ENCODE results near the gene CD320. TPM values are rescaled to one million over a fixed set of nuclear protein-coding genes. Genes with fewer than 3 reads are reported as not detected.
"Not testable (repeated sequence)": the region's sequence is repeated elsewhere in the genome, so short reads cannot be mapped to it uniquely, and the experiment has no call there.

Gene CD320
- total RNA-seq, 4 donors from 2014 or later: 49.8 to 85.3 (median 66.1) TPM

GRCh38 chr19:8342316-8342683 lies 34.1 kb upstream of the CD320 start:
- peaks cover 5 to 24% (median 18%) of the 10 kb centered on the region in 3 donors for H3K27me3 ChIP-seq
- TF ChIP-seq POLR2A (IDR thresholded peaks at IDR 0.05) (no peak), CTCF (IDR thresholded peaks at IDR 0.05 in 4 of 5, conservative IDR thresholded peaks at IDR 0.05 in 1 of 5) (no peak)
- H3K4me1 ChIP-seq: peaks cover 3 to 9% of the 10 kb centered on the region in 2 donors
- DNase-seq (no peak), ATAC-seq (no peak)
- no peaks in the 10 kb centered on the region for H3K9me3 ChIP-seq
- intact Hi-C loops (cut with DNase I; ENCODE audit: low total_unique reads): no loop called here
- peak overlapping the region; percentile 79 to 90 (median 85) for H3K27ac ChIP-seq
- H3K36me3 ChIP-seq: no peaks in the 10 kb centered on the region
- in situ Hi-C loops (cut with MboI; ENCODE audit: low sequenced_read_pairs in 4 of 4): no loop called here
- peak overlapping the region; percentile 59 to 68 (median 64) for H3K4me3 ChIP-seq

- H3K4me1 ChIP-seq; in situ Hi-C loops (cut with MboI; ENCODE audit: low sequenced_read_pairs in 4 of 4); H3K36me3 ChIP-seq; DNase-seq; intact Hi-C loops (cut with DNase I; ENCODE audit: low total_unique reads); H3K9me3 ChIP-seq; ATAC-seq: not testable (repeated sequence)
- H3K4me3 ChIP-seq: peak overlapping the region in 2 of 4 donors; percentile 59 to 67
- H3K27me3 ChIP-seq: peaks cover 5 to 29% (median 18%) of the 10 kb centered on the region in 3 donors
- H3K27ac ChIP-seq: peak overlapping the region; percentile 79 to 90 (median 85)
Measured at GRCh38 chr19:8341504-8341903, 33.3 kb upstream of the CD320 start.

GRCh38 chr19:8340341-8341096 lies 32.4 kb upstream of the CD320 start:
- ATAC-seq (peak; percentile 45 to 67), DNase-seq (peak; percentile 38 to 47)
- no peak for TF ChIP-seq CTCF (IDR thresholded peaks at IDR 0.05 in 4 of 5, conservative IDR thresholded peaks at IDR 0.05 in 1 of 5)
- no peak for TF ChIP-seq POLR2A (IDR thresholded peaks at IDR 0.05)
- H3K27me3 ChIP-seq: peaks cover 10 to 36% (median 23%) of the 10 kb centered on the region in 3 donors
- peak overlapping the region in 1 of 4 donors; percentile 67 for H3K4me3 ChIP-seq
- intact Hi-C loops (cut with DNase I; ENCODE audit: low total_unique reads): no loop called here
- no peaks in the 10 kb centered on the region for H3K36me3 ChIP-seq
- in situ Hi-C loops (cut with MboI; ENCODE audit: low sequenced_read_pairs in 4 of 4): no loop called here
- H3K27ac ChIP-seq: peak overlapping the region; percentile 79 to 90 (median 85)
- H3K9me3 ChIP-seq: no peaks in the 10 kb centered on the region
- H3K4me1 ChIP-seq: peaks cover 3 to 9% of the 10 kb centered on the region in 2 donors

GRCh38 chr19:8338835-8339234 lies 30.7 kb upstream of the CD320 start:
- Histone ChIP-seq H3K27ac (no peak overlapping the region), H3K4me1 (peaks cover 3 to 9% of the 10 kb centered on the region in 2 donors), H3K9me3 (no peaks in the 10 kb centered on the region), H3K36me3 (no peaks in the 10 kb centered on the region), H3K27me3 (peaks cover 19 to 42% (median 33%) of the 10 kb centered on the region in 3 donors), H3K4me3 (no peak overlapping the region)
- in situ Hi-C loops (cut with MboI; ENCODE audit: low sequenced_read_pairs in 4 of 4): no loop called here
- TF ChIP-seq POLR2A (IDR thresholded peaks at IDR 0.05) (no peak), CTCF (IDR thresholded peaks at IDR 0.05 in 4 of 5, conservative IDR thresholded peaks at IDR 0.05 in 1 of 5) (no peak)
- no peak for ATAC-seq
- no peak for DNase-seq
- intact Hi-C loops (cut with DNase I; ENCODE audit: low total_unique reads): no loop called here

GRCh38 chr19:8337728-8338127 lies 29.6 kb upstream of the CD320 start:
- TF ChIP-seq POLR2A (IDR thresholded peaks at IDR 0.05) (no peak), CTCF (IDR thresholded peaks at IDR 0.05 in 4 of 5, conservative IDR thresholded peaks at IDR 0.05 in 1 of 5) (no peak)
- Histone ChIP-seq H3K27me3 (peaks cover 19 to 44% (median 33%) of the 10 kb centered on the region in 3 donors), H3K36me3 (no peaks in the 10 kb centered on the region), H3K9me3 (no peaks in the 10 kb centered on the region), H3K27ac (peak overlapping the region in 2 of 4 donors; percentile 34 to 40), H3K4me3 (no peak overlapping the region), H3K4me1 (peaks cover 3 to 10% of the 10 kb centered on the region in 2 donors)
- no peak for ATAC-seq
- DNase-seq: no peak
- in situ Hi-C loops (cut with MboI; ENCODE audit: low sequenced_read_pairs in 4 of 4): no loop called here
- intact Hi-C loops (cut with DNase I; ENCODE audit: low total_unique reads): no loop called here

All from gastrocnemius medialis (tissue), 4 donors.